Amygdala (tissue), 56 donors: ENCODE measurements around the gene MSLN.
A peak's percentile ranks its signal among the peaks of the same experiment; 100 is the strongest.

Experiments
- DNase-seq, 56 donors: peaks; one replicate each; lab custom pipeline; 2025; lab: John Stamatoyannopoulos, UW

The MSLN gene

DNA sequence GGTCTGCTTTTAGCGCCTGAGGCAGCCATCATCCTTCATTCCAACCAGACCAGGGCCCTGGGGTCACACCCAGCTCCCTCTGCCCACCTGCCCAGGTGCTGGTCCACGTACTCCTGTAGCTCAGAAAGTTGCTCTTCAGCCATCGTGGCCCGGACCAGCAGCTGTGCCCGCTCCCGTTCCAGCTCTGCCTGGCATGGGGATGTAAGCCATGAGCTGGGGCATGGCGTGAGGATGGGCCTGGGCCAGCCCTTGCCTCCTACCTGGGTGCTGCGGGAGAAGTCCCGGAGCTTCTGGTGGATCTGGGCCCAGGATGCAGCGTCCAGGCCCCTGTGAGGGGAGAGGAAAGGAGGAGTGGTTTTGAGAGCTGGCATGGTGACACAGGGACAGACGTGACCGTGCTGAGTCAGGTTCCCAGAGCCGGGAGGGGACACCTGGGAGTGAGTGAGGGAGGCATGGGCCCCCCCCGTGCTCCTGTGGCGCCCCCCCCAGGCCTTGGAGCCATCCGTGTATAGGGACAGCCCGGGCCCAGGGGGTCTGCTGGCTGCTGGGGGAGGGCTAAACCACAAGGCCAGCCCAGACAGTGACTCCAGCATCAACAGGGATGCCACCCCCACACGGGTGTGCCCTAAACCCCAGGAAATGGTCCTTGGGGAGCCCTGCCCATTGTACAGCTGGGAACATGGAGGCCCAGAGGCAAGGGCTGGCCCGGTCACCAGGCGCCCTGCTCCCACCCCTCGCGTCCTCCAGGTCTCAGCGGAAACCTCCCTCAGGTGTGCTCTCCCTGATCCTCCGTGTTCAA is 37.5 kb upstream of the MSLN start:
- DNase-seq, result no peak

DNA sequence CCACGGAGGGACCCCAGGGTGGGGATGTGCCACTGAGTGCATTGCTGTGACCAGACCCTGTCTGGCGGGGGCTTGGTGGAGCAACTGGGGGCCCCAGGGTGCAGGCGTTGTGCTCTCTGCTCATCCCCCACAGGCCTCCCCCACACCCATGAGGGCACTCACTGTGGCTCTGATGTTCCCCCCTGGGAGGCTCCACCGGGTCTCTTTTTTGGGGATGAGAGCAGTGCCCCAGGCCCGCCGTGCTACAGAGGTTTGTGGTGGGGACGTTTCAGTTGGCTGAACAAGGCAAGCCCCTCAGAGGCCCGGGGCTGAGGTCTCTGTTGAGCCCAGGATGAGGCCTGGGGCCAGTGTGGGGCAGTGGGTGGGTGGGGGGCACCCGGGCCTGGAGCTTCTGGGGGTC is 36.8 kb upstream of the MSLN start:
- DNase-seq, result no peak

DNA sequence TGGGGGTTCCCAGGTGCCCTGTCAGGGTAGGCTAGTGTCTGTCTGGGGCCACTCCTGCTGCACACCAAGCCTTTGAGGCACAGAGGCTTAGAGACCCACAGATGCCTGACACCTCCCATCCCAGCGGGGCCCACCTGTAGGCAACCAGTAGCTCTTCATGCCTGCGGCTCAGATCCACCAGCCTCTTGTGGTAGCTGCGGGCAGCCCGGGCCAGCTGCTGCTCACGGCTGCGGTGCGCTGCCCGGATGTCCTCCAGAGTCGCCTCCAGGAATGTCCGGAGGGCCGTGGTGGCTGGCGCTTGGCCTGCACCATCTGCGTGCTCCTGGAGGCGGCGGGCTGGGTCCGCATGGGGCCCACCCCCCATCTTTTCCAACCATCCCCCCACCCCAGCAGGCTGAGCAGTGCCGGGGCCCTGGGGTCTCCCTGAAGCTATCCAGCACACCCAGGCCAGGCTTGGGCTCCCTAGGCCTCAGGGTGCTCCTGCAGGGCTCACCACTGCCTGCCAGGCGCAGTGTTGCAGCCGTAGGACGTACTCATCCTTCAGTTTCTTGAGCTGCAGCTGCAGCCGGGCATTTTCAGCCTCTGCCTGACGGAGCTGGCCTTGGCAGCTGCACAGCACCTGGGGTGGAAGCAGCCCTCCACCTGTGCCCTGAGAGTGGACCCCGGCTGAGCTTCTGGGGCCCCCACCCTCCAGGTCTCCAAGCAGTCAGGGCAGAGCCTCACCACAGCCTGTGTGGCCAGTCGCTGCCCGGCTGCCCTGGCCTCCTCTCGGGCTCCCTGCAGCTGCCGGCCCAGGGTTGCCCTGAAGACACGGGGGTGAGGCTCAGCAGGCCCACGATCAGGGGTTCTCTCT is 36.1 kb upstream of the MSLN start:
- no peak for DNase-seq

DNA sequence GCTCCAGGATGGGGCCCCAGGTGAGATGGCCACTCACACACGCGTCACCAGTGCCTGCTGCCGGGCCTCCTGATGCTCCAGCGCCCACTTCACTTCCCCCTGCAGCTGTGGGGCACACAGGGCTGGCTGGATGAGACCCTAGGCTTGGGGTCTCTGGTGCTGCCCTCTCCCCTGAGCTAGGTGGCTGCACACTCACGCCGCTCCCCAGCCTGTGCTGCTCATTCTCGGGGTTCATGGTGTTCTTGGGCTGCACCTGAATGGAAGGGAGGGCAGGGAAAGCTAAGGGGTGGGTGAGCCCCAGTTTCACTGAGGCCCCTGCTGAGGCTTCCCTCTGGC is 35.5 kb upstream of the MSLN start:
- DNase-seq, result no peak

DNA sequence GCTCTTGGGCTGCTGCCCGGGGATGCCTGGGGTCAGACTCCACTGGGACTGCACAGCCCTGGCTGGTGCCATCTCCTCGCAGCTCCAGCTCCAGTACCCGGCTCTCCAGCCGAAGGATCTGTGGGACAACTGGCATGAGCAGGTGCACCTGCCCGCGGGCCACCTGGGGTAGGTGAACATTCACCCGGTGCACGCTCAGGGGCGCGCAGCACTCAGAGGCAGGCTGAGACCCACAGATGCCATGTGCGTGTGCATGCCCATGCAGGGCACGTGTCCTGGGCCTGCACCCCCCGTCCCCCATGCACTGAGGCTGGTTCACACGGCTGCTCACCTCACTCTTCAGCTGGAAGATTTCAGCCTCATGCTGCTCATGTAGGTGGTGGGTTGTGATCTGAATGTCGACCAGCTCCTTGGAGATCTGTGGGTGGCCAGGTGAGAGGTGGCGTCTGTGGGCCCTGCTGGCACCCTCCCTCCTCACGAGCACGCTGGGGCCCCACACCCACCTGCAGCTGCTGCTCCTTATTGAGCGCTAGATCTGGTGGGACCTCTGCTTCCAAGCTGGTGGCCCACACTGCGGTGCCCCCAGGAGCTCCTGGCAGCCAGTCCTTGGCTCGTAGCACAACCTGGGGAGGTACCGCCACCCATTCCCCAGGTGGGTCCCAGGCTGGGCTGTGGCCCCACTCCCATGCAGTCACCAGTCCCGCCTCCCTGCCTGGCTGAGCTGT is 34.9 kb upstream of the MSLN start:
- no peak for DNase-seq

DNA sequence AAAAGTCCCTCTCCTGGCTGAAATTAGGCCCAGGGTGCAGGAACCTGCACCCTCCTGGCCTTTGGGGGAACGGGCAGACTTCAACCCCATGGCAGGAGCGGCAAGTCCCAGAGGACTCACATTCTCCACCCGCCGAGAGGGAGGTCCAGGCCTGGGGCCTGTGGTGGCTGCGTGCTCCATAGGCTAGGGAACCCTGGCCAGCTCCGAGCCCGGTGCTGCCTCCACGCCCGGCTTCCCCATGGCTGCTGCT is 34.4 kb upstream of the MSLN start:
- no peak for DNase-seq

DNA sequence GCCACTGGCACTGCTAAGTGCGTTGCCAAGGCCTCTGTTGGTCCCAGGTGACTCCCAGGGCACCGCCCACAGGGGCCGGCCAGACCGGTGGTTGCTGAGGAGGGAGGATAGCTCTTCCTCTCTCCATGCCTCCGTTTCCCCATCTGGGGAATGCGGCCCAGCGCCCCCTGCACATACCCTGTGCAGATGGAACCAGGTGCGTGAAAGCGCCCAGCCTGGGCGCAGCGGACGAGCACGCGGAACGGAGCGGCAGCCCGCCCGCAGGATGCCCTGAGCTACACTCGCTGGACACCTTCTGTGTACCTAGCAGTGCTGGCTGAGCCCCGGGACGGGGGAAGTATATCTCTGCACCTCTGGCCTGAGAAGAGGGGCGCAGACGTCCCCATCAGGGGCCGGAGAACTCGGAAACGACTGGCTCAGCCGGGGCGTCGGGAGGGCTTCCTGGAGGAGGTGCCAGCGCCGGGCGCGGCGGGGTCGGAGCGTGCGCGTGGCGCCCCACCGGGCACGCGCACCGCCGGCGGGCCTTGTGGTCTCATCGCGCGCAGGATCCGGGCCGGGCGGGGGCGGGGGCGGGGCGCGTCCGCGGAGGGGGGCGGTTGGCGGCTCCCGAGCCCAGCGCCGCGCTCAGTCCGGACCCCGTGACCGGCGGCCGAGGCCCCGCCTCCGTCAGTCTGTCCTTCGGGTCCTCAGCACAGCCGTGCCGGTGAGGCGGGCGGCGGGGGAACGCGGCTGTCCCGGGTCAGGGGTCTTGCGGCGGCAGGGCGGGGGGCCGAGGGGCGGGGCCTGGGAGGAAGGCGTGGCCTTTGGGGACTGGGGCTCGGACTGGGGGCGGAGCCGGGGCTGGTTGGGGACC is 33.9 kb upstream of the MSLN start, which contains the start of the genes CCDC78 and HAGHL:
Gene CCDC78, minus strand, starts transcription at position 6 of the 853 bp plus-strand sequence. CDS start 76 bp downstream, outside the sequence.
Gene HAGHL, plus strand, starts transcription at position 669 of the 853 bp plus-strand sequence. CDS start 404 bp downstream, outside the sequence.
- DNase-seq, result peak in 33 of 56 donors; percentile 21 to 77 (median 56)

DNA sequence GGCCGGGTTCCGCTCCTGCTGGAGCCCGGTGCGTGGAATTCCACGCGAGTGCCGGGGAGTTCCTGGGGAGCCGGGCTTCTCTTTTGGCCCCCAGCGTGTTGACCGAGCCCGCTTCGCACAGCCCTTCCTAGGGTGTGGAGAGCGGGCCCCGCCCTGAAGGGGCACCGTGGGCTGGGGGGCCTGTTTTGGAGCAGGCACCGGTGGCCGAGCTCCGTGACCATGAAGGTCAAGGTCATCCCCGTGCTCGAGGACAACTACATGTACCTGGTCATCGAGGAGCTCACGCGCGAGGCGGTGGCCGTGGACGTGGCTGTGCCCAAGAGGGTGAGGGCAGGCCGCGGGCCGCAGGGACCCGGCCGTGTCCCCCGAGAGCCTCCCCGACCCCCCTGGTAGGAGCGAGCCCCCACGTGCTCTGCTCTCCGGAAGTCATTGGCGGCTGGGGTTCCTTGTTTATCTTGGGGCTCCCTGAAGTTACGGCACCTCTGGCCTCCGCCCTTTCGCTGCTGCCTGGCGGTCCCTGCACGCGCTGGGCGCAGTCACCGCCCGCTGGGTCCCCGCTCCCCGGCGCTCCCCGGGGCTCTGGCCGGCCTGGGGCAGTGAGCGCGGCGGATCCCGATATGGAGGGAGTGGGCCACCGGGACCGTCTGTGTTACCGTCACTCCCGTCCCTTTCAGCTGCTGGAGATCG is 33.1 kb upstream of the MSLN start:
- no peak for DNase-seq

DNA sequence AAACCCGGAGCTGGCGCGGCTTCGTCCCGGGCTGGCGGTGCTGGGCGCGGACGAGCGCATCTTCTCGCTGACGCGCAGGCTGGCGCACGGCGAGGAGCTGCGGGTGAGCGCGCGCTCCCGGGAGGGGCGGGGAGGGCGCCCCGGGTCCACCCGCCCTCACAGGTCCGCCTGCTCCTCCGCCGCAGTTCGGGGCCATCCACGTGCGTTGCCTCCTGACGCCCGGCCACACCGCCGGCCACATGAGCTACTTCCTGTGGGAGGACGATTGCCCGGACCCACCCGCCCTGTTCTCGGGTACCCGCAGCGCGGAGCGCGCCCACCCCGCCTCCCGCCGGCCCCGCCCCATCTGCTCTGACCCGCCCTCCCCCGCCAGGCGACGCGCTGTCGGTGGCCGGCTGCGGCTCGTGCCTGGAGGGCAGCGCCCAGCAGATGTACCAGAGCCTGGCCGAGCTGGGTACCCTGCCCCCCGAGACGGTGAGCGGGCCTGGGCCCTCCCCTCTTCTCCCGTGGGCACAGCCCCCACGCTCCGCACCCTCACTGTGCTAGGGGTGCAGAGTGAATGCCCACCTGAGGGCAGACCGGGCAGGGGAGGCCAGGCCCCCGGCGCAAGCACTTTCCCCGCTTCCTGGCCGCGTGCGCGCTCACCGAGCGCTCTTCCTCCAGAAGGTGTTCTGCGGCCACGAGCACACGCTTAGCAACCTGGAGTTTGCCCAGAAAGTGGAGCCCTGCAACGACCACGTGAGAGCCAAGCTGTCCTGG is 32.2 kb upstream of the MSLN start:
- peak in 33 of 56 donors; percentile 11 to 75 (median 59) for DNase-seq

DNA sequence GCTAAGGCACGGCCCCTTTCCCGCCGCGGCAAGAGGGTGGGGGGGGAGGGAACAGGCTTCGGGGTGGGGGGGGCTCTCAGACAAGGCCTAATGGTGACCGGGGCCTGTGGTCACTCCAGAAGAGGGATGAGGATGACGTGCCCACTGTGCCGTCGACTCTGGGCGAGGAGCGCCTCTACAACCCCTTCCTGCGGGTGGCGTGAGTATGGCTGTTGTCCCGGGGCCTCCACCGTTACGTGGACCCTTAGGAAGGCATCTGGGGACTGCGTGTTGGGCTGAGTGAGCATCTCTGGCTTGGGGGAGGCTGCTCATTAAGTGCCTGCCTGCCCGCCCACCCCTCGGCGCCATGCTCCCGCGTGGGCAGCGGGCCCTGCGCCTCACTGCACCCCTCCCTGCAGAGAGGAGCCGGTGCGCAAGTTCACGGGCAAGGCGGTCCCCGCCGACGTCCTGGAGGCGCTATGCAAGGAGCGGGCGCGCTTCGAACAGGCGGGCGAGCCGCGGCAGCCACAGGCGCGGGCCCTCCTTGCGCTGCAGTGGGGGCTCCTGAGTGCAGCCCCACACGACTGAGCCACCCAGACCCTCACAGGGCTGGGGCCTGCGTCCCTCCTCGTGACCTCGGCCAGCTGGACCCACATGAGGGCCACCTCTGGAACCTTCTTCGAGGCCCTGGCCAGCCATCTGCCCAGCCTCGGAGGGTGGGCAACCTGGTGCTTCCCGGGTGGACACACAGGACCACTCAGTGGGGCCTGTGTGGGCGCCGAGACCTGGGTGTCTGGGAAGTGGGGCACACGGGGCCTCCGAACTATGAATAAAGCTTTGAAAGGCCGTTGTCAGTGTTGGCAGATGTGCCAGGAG is 31.4 kb upstream of the MSLN start:
- peak in 7 of 56 donors; percentile 32 to 56 (median 42) for DNase-seq

DNA sequence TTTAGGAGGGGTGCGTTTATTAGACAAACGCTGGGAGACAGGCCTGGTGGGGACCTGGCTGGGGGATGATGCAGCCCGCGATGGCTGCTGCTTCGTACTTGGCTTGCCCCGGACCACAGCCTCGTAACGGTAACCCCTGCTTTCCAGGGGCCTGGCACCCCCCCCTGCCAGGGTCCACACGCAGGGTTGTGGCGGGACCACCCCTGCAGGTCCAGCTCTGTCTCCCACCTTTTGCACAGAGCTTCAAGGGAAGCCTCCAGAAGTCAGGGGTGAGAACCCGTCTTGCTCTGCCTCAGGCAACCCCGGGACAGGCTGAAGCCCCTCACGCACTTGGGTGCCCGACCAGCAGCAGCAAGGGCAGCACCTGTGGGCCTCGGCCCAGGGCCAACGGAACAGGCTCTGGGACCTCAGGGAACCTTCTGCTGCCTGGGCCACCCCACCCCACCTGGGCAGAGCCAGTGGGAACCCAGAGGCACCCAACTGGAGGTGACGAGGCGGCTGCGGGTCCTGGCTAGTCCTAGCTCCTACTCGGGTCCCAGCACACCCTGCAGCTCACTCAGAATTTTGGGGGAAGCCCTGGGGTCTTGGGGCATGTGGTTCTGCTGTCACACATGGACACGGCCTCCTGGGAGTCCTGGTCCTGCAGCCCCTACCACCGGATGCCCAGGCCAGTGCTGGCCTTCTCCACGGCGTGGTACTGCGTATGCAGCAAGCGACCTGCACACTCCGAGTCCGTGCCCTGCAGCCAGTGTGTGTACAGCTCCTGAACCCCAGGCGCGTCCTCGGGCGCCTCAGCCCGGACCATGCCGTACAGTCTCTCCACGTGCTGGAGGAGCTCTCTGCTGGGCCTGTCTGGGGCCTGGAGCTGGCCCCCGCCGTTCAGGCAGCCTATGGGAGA is 30.5 kb upstream of the MSLN start:
- DNase-seq, result no peak

DNA sequence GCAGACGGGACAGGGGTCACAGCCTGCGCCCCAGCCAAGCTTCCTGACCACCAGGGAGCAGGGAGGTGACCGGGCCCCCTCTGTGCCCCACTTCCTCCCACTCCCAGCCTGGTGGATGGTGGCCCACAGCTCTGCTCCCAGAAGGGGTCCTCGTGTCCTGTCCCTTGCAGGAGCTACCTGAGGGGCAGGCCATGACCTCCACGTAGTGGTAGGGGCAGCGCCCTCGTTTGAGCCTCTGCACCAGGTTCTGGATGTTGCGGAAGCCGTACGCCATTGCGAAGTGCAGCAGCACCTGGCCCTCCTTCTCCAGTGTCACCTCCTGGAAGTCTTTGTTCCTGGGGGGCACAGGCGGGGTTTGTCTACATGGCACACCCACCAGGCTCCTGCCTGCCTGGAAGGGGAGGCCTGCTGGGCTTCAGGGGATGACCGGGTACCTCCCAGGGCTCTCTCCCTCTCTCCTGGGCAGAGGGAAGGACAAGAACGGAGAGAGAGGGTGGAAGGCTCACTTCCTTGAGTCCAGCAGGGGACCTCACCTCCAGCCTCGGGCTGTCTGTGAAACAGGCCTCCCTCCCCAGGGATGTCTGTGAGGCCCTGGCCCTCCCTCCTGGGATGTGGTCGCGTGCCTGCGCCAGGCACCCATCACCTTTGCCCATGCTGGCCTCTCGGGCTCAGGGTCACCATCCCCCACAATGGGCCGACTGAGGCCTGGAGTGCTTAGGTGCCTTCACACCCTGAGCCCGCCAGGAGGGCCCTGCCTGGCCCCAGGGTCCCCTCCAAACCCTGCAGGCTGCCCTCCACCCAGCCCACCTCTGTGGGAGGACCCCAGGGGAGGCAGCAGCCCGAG is 29.6 kb upstream of the MSLN start:
- no peak for DNase-seq

DNA sequence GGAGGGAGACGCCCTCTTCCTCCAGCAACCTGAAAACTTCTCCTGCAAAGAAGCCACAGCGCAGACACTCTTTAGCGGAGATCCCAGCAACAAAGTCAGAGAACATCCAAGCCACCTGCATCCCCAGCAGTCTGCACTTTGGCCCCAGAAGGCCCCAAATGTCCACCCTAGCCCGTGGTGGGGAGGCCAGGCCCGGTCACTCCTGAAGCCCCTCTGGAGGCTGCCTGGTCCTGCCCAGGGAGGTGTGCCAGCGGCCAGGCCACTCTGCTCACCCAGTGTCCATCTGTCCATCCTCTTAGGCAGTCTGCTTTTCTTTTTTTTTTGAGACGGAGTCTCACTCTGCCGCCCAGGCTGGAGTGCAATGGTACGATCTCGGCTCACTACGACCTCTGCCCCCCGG is 28.2 kb upstream of the MSLN start:
- DNase-seq, result no peak

DNA sequence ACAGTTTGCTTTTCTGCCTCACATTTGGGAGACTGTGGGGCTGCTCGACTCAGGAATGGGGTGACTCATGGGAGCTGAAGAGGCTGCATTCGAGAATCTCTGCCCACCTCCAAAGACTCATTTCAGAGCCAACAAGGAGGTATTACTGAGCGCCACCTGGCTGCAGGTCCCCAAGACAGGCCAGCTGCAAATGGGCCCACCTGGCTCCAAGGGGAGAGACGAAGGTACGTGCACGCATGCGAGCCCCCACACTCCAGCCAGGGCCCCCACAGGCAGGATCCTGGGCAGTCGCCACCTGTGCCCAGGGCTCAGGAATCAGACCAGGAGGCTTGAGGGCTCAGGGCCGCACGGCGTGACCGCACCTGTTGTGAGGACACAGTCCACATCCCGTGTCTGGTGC is 27.6 kb upstream of the MSLN start:
- no peak for DNase-seq

DNA sequence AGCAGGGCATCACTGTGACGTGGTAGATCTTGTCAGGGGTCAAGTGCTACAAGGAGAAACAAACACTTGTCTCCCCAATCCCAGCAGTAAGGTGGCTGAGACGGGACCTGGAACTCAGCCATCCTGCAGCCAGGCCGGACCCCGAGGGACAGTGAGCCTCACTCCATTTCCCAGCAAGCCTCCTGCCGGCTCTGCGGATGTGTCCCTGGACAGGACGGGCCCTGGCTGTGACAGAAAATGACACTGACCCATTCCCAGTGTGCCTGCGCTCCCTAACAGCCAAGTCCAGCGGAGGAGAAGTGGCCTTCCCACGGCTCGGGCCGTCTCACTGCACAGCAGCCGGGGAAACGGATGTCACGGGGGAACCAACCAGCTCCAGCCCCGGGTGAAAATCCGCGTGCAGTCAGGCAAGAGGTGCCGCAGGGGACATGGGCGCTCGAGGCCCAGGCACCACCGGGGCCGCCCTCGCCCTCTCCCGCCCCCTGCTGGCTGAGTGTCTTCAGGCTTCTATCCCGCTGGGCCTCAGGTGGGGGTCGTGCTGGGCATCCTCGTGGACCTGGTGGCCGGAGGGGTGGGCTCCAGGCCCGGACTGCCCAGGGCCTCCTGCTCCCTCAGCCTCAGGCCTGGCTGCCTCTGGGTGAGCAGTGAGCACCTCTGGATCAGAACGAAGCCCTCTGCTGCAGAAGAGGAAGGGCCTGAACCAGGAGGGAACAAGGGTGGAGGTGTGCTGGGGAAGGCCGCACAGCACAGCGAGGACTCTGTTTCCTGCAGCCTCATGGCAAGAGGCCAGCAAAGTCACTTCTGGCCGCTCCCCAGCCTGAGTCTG is 26.9 kb upstream of the MSLN start:
- DNase-seq, result no peak
